HG02943 (cell line): ENCODE results near the gene AOC3.
"Not testable (repeated sequence)": the region's sequence is repeated elsewhere in the genome, so short reads cannot be mapped to it uniquely, and the experiment has no call there.

Experiments used
- ATAC-seq: cut with Tn5 transposase; IDR thresholded peaks from one replicate; pipeline ENCODE4 v1.9.1; 2021; ENCODE audit warnings: mild to moderate bottlenecking, low read depth, moderate library complexity; ENCODE audit not compliant: unreplicated experiment

The AOC3 gene

DNA sequence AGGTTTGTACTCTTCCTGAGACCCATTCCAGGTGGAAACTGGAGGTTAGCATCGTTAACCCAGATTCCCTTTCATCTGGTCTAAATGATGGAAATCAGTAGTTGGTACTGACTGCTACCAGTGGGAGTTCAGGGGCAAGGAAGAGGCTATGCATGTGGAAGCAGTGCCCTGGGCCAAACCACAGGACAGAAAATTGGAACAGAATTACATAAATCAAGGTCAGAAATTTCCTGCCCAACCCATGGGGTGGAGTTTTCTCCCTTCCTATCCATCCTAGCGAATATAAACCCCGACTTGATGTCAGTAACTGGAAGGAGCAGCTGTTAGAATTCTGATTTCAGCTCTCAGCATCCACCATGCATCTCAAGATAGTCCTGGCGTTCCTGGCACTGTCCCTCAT is 6.7 kb upstream of the AOC3 start, which contains the start of gene AOC2:
Gene AOC2, plus strand, starts transcription at position 310 of the 400 bp plus-strand sequence. Its CDS starts 47 bp downstream, at position 357.
- no peak for ATAC-seq

DNA sequence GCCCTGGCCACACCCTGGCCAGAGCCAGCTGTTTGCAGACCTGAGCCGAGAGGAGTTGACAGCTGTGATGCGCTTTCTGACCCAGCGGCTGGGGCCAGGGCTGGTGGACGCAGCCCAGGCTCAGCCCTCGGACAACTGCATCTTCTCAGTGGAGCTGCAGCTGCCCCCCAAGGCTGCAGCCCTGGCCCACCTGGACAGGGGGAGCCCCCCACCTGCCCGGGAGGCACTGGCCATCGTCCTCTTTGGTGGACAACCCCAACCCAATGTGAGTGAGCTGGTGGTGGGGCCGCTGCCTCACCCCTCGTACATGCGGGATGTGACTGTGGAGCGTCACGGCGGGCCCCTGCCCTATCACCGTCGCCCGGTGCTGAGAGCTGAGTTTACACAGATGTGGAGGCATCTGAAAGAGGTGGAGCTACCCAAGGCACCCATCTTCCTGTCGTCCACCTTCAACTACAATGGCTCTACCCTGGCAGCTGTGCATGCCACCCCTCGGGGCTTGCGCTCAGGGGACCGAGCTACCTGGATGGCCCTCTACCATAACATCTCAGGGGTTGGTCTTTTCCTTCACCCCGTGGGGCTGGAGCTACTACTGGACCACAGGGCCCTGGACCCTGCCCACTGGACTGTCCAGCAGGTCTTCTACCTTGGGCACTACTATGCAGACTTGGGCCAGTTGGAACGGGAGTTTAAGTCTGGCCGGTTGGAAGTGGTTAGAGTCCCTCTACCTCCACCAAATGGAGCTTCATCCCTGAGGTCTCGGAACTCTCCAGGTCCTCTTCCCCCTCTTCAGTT is 6.0 kb upstream of the AOC3 start:
- no peak for ATAC-seq

- ATAC-seq = no peak
Measured at GRCh38 chr17:42845556-42845917, 5.5 kb upstream of the AOC3 start.

- ATAC-seq = no peak
Measured at GRCh38 chr17:42845918-42846593, 4.9 kb upstream of the AOC3 start.

GRCh38 chr17:42846594-42847280 is 4.3 kb upstream of the AOC3 start:
- no peak for ATAC-seq

GRCh38 chr17:42848093-42848492 is 2.9 kb upstream of the AOC3 start:
- no peak for ATAC-seq

- ATAC-seq = no peak
Measured at GRCh38 chr17:42849031-42849430, 2.0 kb upstream of the AOC3 start.

- no peak for ATAC-seq
Measured at GRCh38 chr17:42849451-42850181, 1.4 kb upstream of the AOC3 start.

DNA sequence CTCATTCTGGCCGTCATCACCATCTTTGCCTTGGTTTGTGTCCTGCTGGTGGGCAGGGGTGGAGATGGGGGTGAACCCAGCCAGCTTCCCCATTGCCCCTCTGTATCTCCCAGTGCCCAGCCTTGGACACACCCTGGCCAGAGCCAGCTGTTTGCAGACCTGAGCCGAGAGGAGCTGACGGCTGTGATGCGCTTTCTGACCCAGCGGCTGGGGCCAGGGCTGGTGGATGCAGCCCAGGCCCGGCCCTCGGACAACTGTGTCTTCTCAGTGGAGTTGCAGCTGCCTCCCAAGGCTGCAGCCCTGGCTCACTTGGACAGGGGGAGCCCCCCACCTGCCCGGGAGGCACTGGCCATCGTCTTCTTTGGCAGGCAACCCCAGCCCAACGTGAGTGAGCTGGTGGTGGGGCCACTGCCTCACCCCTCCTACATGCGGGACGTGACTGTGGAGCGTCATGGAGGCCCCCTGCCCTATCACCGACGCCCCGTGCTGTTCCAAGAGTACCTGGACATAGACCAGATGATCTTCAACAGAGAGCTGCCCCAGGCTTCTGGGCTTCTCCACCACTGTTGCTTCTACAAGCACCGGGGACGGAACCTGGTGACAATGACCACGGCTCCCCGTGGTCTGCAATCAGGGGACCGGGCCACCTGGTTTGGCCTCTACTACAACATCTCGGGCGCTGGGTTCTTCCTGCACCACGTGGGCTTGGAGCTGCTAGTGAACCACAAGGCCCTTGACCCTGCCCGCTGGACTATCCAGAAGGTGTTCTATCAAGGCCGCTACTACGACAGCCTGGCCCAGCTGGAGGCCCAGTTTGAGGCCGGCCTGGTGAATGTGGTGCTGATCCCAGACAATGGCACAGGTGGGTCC is 607 bp downstream of the AOC3 start:
- ATAC-seq = not testable (repeated sequence)

GRCh38 chr17:42852351-42852750 is 1.4 kb downstream of the AOC3 start:
- no peak for ATAC-seq

- no peak for ATAC-seq
Measured at GRCh38 chr17:42853004-42853403, 2.0 kb downstream of the AOC3 start.

- ATAC-seq = no peak
Measured at GRCh38 chr17:42853597-42853967, 2.6 kb downstream of the AOC3 start.

GRCh38 chr17:42853968-42854790 is 3.2 kb downstream of the AOC3 start:
- no peak for ATAC-seq

DNA sequence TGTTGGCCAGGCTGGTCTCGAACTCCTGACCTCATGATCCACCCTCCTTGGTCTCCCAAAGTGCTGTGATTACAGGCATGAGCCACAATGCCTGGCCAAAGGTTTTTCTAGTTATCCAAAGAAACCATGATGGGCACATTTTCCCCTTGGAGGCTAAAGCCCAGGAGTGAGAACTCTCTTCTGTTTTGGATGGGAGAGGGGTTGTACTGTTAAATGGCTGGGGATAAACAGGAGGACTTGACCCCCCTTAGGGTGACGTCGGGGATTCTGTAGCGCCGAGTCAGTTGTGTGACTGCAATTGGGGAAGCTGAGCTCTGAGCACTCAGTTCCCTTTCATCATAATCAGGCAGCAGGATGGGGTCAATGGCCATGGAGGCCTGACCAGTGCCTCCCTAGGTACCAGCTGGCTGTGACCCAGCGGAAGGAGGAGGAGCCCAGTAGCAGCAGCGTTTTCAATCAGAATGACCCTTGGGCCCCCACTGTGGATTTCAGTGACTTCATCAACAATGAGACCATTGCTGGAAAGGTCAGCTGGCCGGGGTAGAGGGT is 4.1 kb downstream of the AOC3 start:
- ATAC-seq = no peak

DNA sequence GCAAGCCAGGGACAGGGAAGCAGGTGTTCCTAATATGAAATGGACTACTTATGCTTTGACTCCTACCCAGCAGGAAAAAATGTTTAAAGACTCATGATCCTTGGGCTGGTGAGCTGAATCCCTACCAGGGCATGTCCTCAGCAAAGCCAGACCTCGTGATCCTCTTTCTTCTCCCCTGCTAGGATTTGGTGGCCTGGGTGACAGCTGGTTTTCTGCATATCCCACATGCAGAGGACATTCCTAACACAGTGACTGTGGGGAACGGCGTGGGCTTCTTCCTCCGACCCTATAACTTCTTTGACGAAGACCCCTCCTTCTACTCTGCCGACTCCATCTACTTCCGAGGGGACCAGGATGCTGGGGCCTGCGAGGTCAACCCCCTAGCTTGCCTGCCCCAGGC is 5.1 kb downstream of the AOC3 start:
- ATAC-seq = not testable (repeated sequence)

DNA sequence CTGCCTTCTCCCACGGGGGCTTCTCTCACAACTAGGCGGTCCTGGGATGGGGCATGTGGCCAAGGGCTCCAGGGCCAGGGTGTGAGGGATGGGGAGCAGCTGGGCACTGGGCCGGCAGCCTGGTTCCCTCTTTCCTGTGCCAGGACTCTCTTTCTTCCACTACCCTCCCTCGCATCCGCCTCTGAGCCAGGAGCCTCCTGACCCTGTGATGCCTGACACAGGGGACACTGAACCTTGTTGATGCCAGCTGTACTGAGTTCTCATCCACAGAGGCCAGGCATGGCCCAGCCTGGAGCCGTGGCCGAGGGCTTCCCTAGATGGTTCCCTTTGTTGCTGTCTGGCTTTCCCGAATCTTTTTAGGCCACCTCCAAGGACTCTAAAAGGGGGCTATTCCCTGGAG is 5.5 kb downstream of the AOC3 start:
- not testable (repeated sequence) for ATAC-seq

GRCh38 chr17:42857389-42857788 is 6.4 kb downstream of the AOC3 start:
- ATAC-seq = no peak

GRCh38 chr17:42865638-42866094 is 14.7 kb downstream of the AOC3 start:
- ATAC-seq = no peak

GRCh38 chr17:42866216-42866615 is 15.2 kb downstream of the AOC3 start:
- ATAC-seq = no peak
